Right lobe of liver (tissue), 6 donors: ENCODE measurements around the gene WIPF2. TPM values are rescaled to one million over a fixed set of nuclear protein-coding genes. Genes with fewer than 3 reads are reported as not detected.
A peak's percentile ranks its signal among the peaks of the same experiment; 100 is the strongest.

ENCODE experiments used
- ATAC-seq, 4 donors: fragments of 200-7000 bp; cut with Tn5 transposase; one replicate each; pipeline ENCODE4 v1.9.1; 2020; ENCODE audit warnings: mild to moderate bottlenecking in 4 of 4, moderate library complexity in 4 of 4
- DNase-seq, 3 donors: peaks; one replicate each; pipeline ENCODE4 v3.0.0-alpha.2; 2020
- H3K27ac ChIP-seq, 3 donors: fragments of 200-600 bp; one replicate each; pipeline ENCODE4 v1.8.0; 2022
- H3K27me3 ChIP-seq, 2 donors: fragments of 200-600 bp; one replicate each; pipeline ENCODE4 v1.8.0; 2022
- H3K36me3 ChIP-seq, 4 donors: fragments of 200-600 bp; sonication (generic) in 1 of 4; one replicate each; pipeline versions ENCODE4 v1.5.1 to v1.8.0; 2017 to 2022; ENCODE audit warnings: control low read depth in 1 of 4
- H3K4me1 ChIP-seq, 4 donors: fragments of 200-600 bp; sonication (generic) in 1 of 4; one replicate each; pipeline versions ENCODE4 v1.5.1 to v1.8.0; 2017 to 2022; ENCODE audit warnings: control low read depth in 1 of 4
- H3K4me3 ChIP-seq, 3 donors: fragments of 200-600 bp; one replicate each; pipeline ENCODE4 v1.8.0; 2022
- H3K9me3 ChIP-seq, 4 donors: fragments of 200-600 bp; sonication (generic) in 1 of 4; one replicate each; pipeline versions ENCODE4 v1.5.1 to v1.8.0; 2017 to 2022; ENCODE audit warnings: control low read depth in 1 of 4
- POLR2A ChIP-seq: fragments of 450-650 bp; IDR thresholded peaks from one replicate; pipeline ENCODE4 v1.6.1; 2017; ENCODE audit warnings: antibody characterized with exemption, mild to moderate bottlenecking
- WGBS: methylation state at CpG from one replicate; pipeline ENCODE4 v1.1.6; 2018; ENCODE audit warnings: low coverage, low lambda C conversion rate; ENCODE audit not compliant: insufficient coverage; ENCODE audit errors: missing lambda C conversion rate; 5-methylcytosine and 5-hydroxymethylcytosine counted together
- intact Hi-C, 2 donors: fragments of 100-400 bp; cut with DNase I; formaldehyde crosslinking; loops; one replicate each; pipeline versions ENCODE4 v1.11.2 to v1.14.1; 2022
- total RNA-seq, 6 experiments: library from RNA; depleted of rRNA in 2 of 6; stranded (reverse); fragments of >200 nt in 2 of 6; fragmentation: NEBNext Ultra II Directional in 3 of 6; extraction: Animal tissue kit (Norgen Biotek cat#: 25700) in 3 of 6; gene quantifications; one replicate each; pipeline versions ENCODE4 v1.1.0 to v1.2.4, GENCODE V29; 2016 to 2023
- TF ChIP-seq, protein P1 (sequence below), 4 donors: fragments of 200-600 bp in 3 of 4; fragments of 450-650 bp in 1 of 4; IDR thresholded peaks; one replicate each; pipeline versions ENCODE4 v1.5.1 to v1.8.0; 2016 to 2022; ENCODE audit warnings: antibody characterized with exemption in 4 of 4, mild to moderate bottlenecking in 2 of 4
- donor health status: DM: no; HTN: yes; CAD: no.
- donor health status: DM: no; HTN: no; CAD: no.
- donor health status: DM: no; HTN: no; CAD: no.
- donor health status: DM: no; HTN: yes; CAD: no.
- donor health status: DM: no; HTN: yes; CAD: no.

Gene WIPF2
- total RNA-seq, 6 experiments from 2014 or later = 7.0 to 12.1 (median 9.0) TPM

DNA sequence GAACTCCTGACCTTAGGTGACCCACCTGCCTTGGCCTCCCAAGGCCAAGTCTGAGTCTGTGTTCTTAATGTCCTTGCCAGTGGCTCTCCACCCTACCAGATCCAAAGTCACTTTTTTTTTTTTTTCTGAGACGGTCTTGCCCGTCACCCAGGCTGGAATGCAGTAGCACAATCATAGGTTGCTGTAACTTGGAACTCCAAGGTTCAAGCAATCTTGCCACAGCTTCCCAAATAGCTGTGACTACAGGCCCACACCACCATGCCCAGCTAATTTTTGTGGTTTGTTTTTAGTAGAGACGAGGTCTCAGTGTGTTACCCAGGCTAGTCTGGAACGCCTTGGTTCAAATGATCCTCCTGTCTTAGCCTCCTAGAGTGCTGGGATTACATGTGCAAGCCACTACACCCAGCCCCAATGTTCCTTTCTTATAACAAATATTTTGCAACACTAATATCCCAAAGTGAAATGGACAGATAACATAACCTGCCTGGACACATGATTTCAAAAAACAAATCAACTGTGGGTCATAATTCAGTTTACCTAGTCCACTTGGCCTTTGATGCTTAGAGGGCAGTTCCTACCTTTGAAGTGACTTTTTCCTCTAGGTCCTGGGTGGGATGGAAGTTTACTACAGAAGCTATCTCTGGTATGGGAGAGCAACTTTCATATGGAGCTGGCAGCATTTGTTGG is 45.9 kb upstream of the WIPF2 start:
- Histone ChIP-seq H3K27ac (peak overlapping the region in 2 of 3 donors; percentile 39 to 55), H3K9me3 (no peaks in the 10 kb centered on the region), H3K27me3 (no peaks in the 10 kb centered on the region), H3K4me3 (no peak overlapping the region), H3K4me1 (peaks cover 0 to 29% (median 9%) of the 10 kb centered on the region in 4 donors), H3K36me3 (peaks cover 8 to 39% (median 23%) of the 10 kb centered on the region in 4 donors)
- TF ChIP-seq, protein P1, sequence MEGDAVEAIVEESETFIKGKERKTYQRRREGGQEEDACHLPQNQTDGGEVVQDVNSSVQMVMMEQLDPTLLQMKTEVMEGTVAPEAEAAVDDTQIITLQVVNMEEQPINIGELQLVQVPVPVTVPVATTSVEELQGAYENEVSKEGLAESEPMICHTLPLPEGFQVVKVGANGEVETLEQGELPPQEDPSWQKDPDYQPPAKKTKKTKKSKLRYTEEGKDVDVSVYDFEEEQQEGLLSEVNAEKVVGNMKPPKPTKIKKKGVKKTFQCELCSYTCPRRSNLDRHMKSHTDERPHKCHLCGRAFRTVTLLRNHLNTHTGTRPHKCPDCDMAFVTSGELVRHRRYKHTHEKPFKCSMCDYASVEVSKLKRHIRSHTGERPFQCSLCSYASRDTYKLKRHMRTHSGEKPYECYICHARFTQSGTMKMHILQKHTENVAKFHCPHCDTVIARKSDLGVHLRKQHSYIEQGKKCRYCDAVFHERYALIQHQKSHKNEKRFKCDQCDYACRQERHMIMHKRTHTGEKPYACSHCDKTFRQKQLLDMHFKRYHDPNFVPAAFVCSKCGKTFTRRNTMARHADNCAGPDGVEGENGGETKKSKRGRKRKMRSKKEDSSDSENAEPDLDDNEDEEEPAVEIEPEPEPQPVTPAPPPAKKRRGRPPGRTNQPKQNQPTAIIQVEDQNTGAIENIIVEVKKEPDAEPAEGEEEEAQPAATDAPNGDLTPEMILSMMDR (IDR thresholded peaks at IDR 0.05) = no peak
- TF ChIP-seq POLR2A = no peak
- WGBS = 58% methylated on average over 4 of the region's 4 CpGs
- DNase-seq = peak in 1 of 3 donors; percentile 5
- ATAC-seq = peak; percentile 39 to 64 (median 58)
- intact Hi-C loops = loop anchor here in 1 of 2 donors (10.0 kb wide), 2 partner anchors 118 to 158 kb away; partner anchors contain the start of genes CSF3 and MED24

DNA sequence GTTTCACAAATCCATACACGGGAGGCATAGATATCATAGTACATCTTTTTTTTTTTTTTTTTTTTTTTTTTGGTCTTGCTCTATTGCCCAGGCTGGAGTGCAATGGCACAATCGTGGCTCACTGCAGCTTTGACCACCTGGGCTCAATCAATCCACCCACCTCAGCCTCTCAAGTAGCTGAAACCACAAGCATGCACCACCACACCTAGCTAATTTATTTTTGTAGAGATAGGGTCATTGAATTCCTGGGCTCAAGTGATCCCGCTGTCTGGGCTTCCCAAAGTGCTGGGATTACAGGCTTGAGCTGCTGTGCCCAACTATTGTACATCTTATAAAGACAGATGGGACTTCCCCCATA is 45.3 kb upstream of the WIPF2 start:
- H3K27ac ChIP-seq = no peak overlapping the region
- no peaks in the 10 kb centered on the region for H3K27me3 ChIP-seq
- no peak overlapping the region for H3K4me3 ChIP-seq
- intact Hi-C loops = loop anchor here in 1 of 2 donors (10.0 kb wide), 2 partner anchors 119 to 159 kb away; partner anchors contain the start of genes CSF3 and MED24
- peaks cover 0 to 25% (median 9%) of the 10 kb centered on the region in 4 donors for H3K4me1 ChIP-seq
- no peak for TF ChIP-seq POLR2A
- 53% methylated on average over 3 of the region's 3 CpGs for WGBS
- H3K36me3 ChIP-seq = peaks cover 8 to 34% (median 21%) of the 10 kb centered on the region in 4 donors
- no peaks in the 10 kb centered on the region for H3K9me3 ChIP-seq
- peak in 1 of 3 donors; percentile 3 for DNase-seq
- ATAC-seq = no peak

DNA sequence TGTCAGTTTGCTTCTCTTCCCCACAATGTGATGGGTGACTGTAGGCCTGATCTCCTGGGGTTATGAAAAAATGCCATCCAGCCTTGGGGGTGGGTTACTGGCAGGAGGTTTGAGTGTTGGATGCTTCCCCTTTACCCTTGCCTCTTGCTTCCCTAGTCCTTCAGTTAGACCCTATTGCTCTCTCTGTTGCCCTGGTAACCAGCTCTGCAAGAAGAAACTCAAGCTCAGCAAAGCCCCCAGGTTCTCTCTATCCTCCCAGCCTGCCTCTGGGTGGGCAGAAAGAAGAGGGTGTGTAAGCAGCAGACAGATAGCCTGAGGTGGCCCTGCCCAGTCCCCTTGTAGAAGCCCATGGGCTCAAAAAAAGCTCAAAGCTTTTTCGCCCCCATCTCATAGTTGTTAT is 44.6 kb upstream of the WIPF2 start:
- H3K4me3 ChIP-seq = no peak overlapping the region
- 100% methylated on average over 1 of the region's 1 CpG for WGBS
- no peak overlapping the region for H3K27ac ChIP-seq
- H3K4me1 ChIP-seq = peaks cover 0 to 25% (median 9%) of the 10 kb centered on the region in 4 donors
- H3K27me3 ChIP-seq = no peaks in the 10 kb centered on the region
- no peak for DNase-seq
- H3K9me3 ChIP-seq = no peaks in the 10 kb centered on the region
- TF ChIP-seq, protein P1 (IDR thresholded peaks at IDR 0.05) = no peak
- TF ChIP-seq POLR2A = no peak
- peaks cover 8 to 27% (median 16%) of the 10 kb centered on the region in 4 donors for H3K36me3 ChIP-seq
- ATAC-seq = no peak
- intact Hi-C loops = loop anchor here in 1 of 2 donors (10.0 kb wide), 2 partner anchors 120 to 160 kb away; partner anchors contain the start of genes CSF3 and MED24

DNA sequence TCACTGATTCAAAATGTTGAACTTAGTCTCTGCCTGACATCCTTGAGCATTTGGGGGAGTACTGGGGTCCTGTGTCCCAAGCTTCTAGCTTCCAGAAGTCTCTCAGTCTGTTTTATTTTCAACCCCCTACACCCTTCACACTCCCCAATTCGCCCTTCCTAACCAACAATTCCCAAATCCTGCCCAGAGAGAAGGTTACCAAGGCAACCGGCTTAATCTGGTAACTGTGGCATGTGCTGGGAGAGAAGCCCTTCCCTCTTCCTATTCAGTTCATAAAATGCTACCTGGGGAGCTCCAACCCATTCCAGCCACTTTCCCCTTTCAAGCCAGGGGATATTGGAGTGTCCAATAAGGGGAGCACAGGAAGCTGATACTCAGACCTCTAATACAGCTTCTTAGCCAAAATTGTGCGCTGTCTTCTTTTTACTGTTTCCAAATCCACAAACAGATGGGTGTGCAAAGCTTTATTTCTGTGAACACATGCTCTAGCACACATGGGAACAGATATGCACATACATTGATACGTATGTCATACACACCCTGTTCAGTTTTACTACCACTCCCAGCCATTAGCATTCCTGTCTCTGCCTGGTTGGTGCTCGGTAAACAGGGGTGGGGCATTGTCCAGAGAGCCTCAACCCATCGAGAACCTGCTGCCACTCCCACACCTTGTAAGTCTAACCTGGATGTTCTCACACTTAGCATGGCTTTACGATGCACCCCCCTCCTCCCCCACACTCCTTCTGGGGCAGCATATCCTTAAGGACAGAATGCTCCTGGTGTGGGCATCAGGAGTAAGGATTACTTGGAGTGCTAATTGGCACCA is 43.0 kb upstream of the WIPF2 start:
- DNase-seq = peak in 1 of 3 donors; percentile 27
- TF ChIP-seq, protein P1 (IDR thresholded peaks at IDR 0.05) = no peak
- TF ChIP-seq POLR2A = no peak
- H3K4me3 ChIP-seq = no peak overlapping the region
- no peaks in the 10 kb centered on the region for H3K27me3 ChIP-seq
- no peak for ATAC-seq
- H3K4me1 ChIP-seq = peaks cover 0 to 36% (median 14%) of the 10 kb centered on the region in 4 donors
- no peak overlapping the region for H3K27ac ChIP-seq
- 94% methylated on average over 5 of the region's 7 CpGs for WGBS
- H3K9me3 ChIP-seq = no peaks in the 10 kb centered on the region
- intact Hi-C loops = loop anchor here in 1 of 2 donors (10.0 kb wide), 2 partner anchors 121 to 161 kb away; partner anchors contain the start of genes CSF3 and MED24
- peaks cover 0 to 11% (median 6%) of the 10 kb centered on the region in 4 donors for H3K36me3 ChIP-seq
